H1 (cell line): ENCODE measurements around the gene TSC1. TPM values are rescaled to one million over a fixed set of nuclear protein-coding genes. Genes with fewer than 3 reads are reported as not detected.

Source experiments
- CTCF ChIA-PET: fragments of 300-600 bp; sonication (Branson Sonifier 250); formaldehyde crosslinking; loops from one replicate; lab custom pipeline; 2021; ENCODE audit not compliant: partially characterized antibody; lab: Charles Lee
- POLR2A ChIA-PET: fragments of 300-600 bp; sonication (Branson Sonifier 250); formaldehyde crosslinking; loops from one replicate; lab custom pipeline; 2021; ENCODE audit warnings: inconsistent platforms; ENCODE audit not compliant: partially characterized antibody; lab: Charles Lee
- DNase-seq, 2 experiments: peaks; one replicate each; pipeline versions ENCODE4 v3.0.0 to v3.0.0-alpha.2; 2010 to 2022; ENCODE audit warnings: low spot score in 2 of 2, low read depth in 1 of 2, mixed read lengths in 1 of 2
- FAIRE-seq: peaks from 2 replicates; lab custom pipeline; 2011; peaks lifted over from hg19 to GRCh38; lab: Jason Lieb, UNC
- H2AFZ ChIP-seq: 2 replicates; pipeline ENCODE4 v1.8.1; 2012; ENCODE audit warnings: low read length, inconsistent platforms
- H2AK5ac ChIP-seq: 2 replicates; pipeline ENCODE4 v1.6.1; 2013; ENCODE audit warnings: low read depth, low read length
- H2BK120ac ChIP-seq: replicated peaks from 2 replicates; pipeline ENCODE3; 2013; ENCODE audit warnings: low read depth, low read length, inconsistent platforms
- H2BK12ac ChIP-seq: 2 replicates; pipeline ENCODE4 v1.6.1; 2013; ENCODE audit warnings: low read depth, low read length
- H2BK15ac ChIP-seq: 2 replicates; pipeline ENCODE4 v1.6.1; 2013; ENCODE audit warnings: low read length
- H2BK20ac ChIP-seq: 2 replicates; pipeline ENCODE4 v1.6.1; 2013; ENCODE audit warnings: low read length
- H2BK5ac ChIP-seq: 2 replicates; pipeline ENCODE4 v1.6.1; 2013; ENCODE audit warnings: low read depth, low read length
- H3K14ac ChIP-seq: 2 replicates; pipeline ENCODE4 v1.6.1; 2013; ENCODE audit warnings: inconsistent platforms; ENCODE audit not compliant: insufficient read length
- H3K18ac ChIP-seq: 2 replicates; pipeline ENCODE4 v1.6.1; 2013; ENCODE audit warnings: low read length; ENCODE audit errors: extremely low read depth
- H3K23ac ChIP-seq: 2 replicates; pipeline ENCODE4 v1.6.1; 2013; ENCODE audit warnings: inconsistent platforms; ENCODE audit not compliant: insufficient read length
- H3K23me2 ChIP-seq: 2 replicates; pipeline ENCODE4 v1.6.1; 2013; ENCODE audit warnings: low read depth, low read length
- H3K27ac ChIP-seq: 2 replicates; pipeline ENCODE4 v1.6.1; 2011; ENCODE audit warnings: low read depth, low read length, inconsistent platforms
- H3K27me3 ChIP-seq, 4 experiments: replicated peaks in 1 of 4; 1 replicate in 1 of 4; 2 replicates in 3 of 4; pipeline versions ENCODE4 v1.6.1 to v1.8.1; 2011 to 2013; ENCODE audit warnings: low read length in 3 of 4, mild to moderate bottlenecking in 3 of 4, inconsistent platforms in 2 of 4, mixed read lengths in 2 of 4, moderate library complexity in 1 of 4; ENCODE audit not compliant: control insufficient read depth in 3 of 4, insufficient read depth in 3 of 4; ENCODE audit errors: extremely low read depth in 1 of 4
- H3K36me3 ChIP-seq, 4 experiments: 2 replicates each; pipeline versions ENCODE4 v1.6.1 to v1.8.1; 2011 to 2013; ENCODE audit warnings: mild to moderate bottlenecking in 4 of 4, low read length in 3 of 4, moderate library complexity in 2 of 4, control low read depth in 1 of 4, inconsistent platforms in 1 of 4; ENCODE audit not compliant: insufficient read depth in 4 of 4, control insufficient read depth in 2 of 4
- H3K4ac ChIP-seq: replicated peaks from 2 replicates; pipeline ENCODE3; 2013; ENCODE audit warnings: low read length, low read depth, mixed read lengths, inconsistent platforms; ENCODE audit not compliant: insufficient read length
- H3K4me1 ChIP-seq, 4 experiments: replicated peaks in 1 of 4; 1 replicate in 1 of 4; 2 replicates in 3 of 4; pipeline versions ENCODE4 v1.6.1 to v1.8.1; 2011 to 2013; ENCODE audit warnings: low read length in 3 of 4, inconsistent platforms in 2 of 4, mixed read lengths in 1 of 4; ENCODE audit not compliant: insufficient read depth in 4 of 4, control insufficient read depth in 3 of 4
- H3K4me2 ChIP-seq, 2 experiments: 2 replicates each; pipeline versions ENCODE4 v1.6.1 to v1.8.1; 2011 to 2013; ENCODE audit warnings: low read depth in 2 of 2, low read length in 2 of 2, control low read depth in 1 of 2, inconsistent platforms in 1 of 2, mild to moderate bottlenecking in 1 of 2; ENCODE audit not compliant: insufficient read depth in 1 of 2
- H3K4me3 ChIP-seq, 4 experiments: fragments of 200-600, 300-600 bp in 1 of 4; sonication (generic), shearing (Covaris generic), sonication (Bioruptor Twin) in 1 of 4; 2 replicates each; pipeline versions ENCODE4 v1.5.1 to v1.8.1; 2011 to 2016; ENCODE audit warnings: low read length in 4 of 4, low read depth in 3 of 4, control low read depth in 2 of 4, inconsistent platforms in 2 of 4, mild to moderate bottlenecking in 2 of 4, mixed read lengths in 1 of 4, moderate library complexity in 1 of 4; ENCODE audit not compliant: insufficient read depth in 2 of 4; ENCODE audit errors: extremely low read depth in 1 of 4
- H3K56ac ChIP-seq: replicated peaks from 2 replicates; pipeline ENCODE3; 2013; ENCODE audit warnings: low read depth, mild to moderate bottlenecking, mixed read lengths, low read length, inconsistent platforms; ENCODE audit not compliant: insufficient read length
- H3K79me1 ChIP-seq: 2 replicates; pipeline ENCODE4 v1.6.1; 2013; ENCODE audit warnings: low read depth, low read length, control low read depth
- H3K79me2 ChIP-seq, 2 experiments: 2 replicates each; pipeline versions ENCODE4 v1.6.1 to v1.8.1; 2012 to 2013; ENCODE audit warnings: low read length in 2 of 2, mild to moderate bottlenecking in 2 of 2, inconsistent platforms in 1 of 2; ENCODE audit not compliant: insufficient read depth in 2 of 2, control insufficient read depth in 1 of 2
- H3K9ac ChIP-seq, 4 experiments: replicated peaks in 1 of 4; 1 replicate in 1 of 4; 2 replicates in 3 of 4; pipeline versions ENCODE4 v1.6.1 to v1.8.1; 2011 to 2013; ENCODE audit warnings: low read depth in 3 of 4, low read length in 3 of 4, control low read depth in 2 of 4, mild to moderate bottlenecking in 2 of 4, moderate library complexity in 2 of 4, inconsistent platforms in 1 of 4; ENCODE audit errors: extremely low read depth in 1 of 4
- H3K9me3 ChIP-seq, 2 experiments: 2 replicates each; pipeline versions ENCODE4 v1.6.1 to v1.8.1; 2012 to 2013; ENCODE audit warnings: mild to moderate bottlenecking in 2 of 2, moderate library complexity in 2 of 2, control low read depth in 1 of 2, inconsistent platforms in 1 of 2, low read depth in 1 of 2, low read length in 1 of 2, mixed read lengths in 1 of 2; ENCODE audit not compliant: insufficient read depth in 2 of 2
- H4K20me1 ChIP-seq, 2 experiments: replicated peaks in 1 of 2; 2 replicates each; pipeline versions ENCODE3 to v1.8.1; 2011 to 2013; ENCODE audit warnings: inconsistent platforms in 2 of 2, low read length in 2 of 2, mild to moderate bottlenecking in 1 of 2; ENCODE audit not compliant: insufficient read depth in 2 of 2, control insufficient read depth in 1 of 2
- H4K5ac ChIP-seq: 2 replicates; pipeline ENCODE4 v1.6.1; 2013; ENCODE audit warnings: low read length, low read depth, mixed read lengths, inconsistent platforms; ENCODE audit not compliant: insufficient read length
- H4K8ac ChIP-seq: 2 replicates; pipeline ENCODE4 v1.8.0; 2013; ENCODE audit warnings: mild to moderate bottlenecking, moderate library complexity, low read length, inconsistent platforms; ENCODE audit not compliant: insufficient read depth; ENCODE audit errors: extremely low read depth
- H4K91ac ChIP-seq: replicated peaks from 2 replicates; pipeline ENCODE3; 2013; ENCODE audit warnings: low read length, mixed read lengths, inconsistent platforms; ENCODE audit not compliant: insufficient read length
- ATF2 ChIP-seq: IDR thresholded peaks from 2 replicates; pipeline ENCODE4 v1.6.1; 2012; ENCODE audit warnings: low read length, inconsistent platforms
- ATF3 ChIP-seq: IDR thresholded peaks from 2 replicates; pipeline ENCODE4 v1.6.1; 2011; ENCODE audit warnings: low read depth, mild to moderate bottlenecking, low read length; ENCODE audit not compliant: insufficient read depth
- CHD2 ChIP-seq: IDR thresholded peaks from 2 replicates; pipeline ENCODE4 v1.6.1; 2012; ENCODE audit warnings: low read length, improper control_type of control experiment
- CTBP2 ChIP-seq: IDR thresholded peaks from 2 replicates; pipeline ENCODE4 v1.7.0; 2011; ENCODE audit warnings: borderline replicate concordance, mild to moderate bottlenecking, moderate library complexity, mixed read lengths, low read length; ENCODE audit not compliant: insufficient read depth, insufficient read length
- EGR1 ChIP-seq: IDR thresholded peaks from 2 replicates; pipeline ENCODE4 v1.6.1; 2011; ENCODE audit warnings: low read depth, low read length, borderline replicate concordance
- GABPA ChIP-seq: IDR thresholded peaks from 2 replicates; pipeline ENCODE4 v1.6.1; 2011; ENCODE audit warnings: mild to moderate bottlenecking, low read length, moderate library complexity, borderline replicate concordance; ENCODE audit not compliant: insufficient read depth
- KDM5A ChIP-seq: fragments of 200-600 bp; IDR thresholded peaks from 2 replicates; pipeline ENCODE4 v1.7.1; 2012; ENCODE audit warnings: mild to moderate bottlenecking, low read length, inconsistent platforms, mixed read lengths
- MAFK ChIP-seq: IDR thresholded peaks from 2 replicates; pipeline ENCODE4 v1.6.1; 2012; ENCODE audit warnings: low read depth, mild to moderate bottlenecking, improper control_type of control experiment, low read length
- RXRA ChIP-seq: IDR thresholded peaks from 2 replicates; pipeline ENCODE4 v1.6.1; 2011; ENCODE audit warnings: low read depth, mild to moderate bottlenecking, low read length, moderate library complexity; ENCODE audit not compliant: insufficient read depth
- SP4 ChIP-seq: IDR thresholded peaks from 2 replicates; pipeline ENCODE4 v1.6.1; 2012; ENCODE audit warnings: low read length, inconsistent platforms
- SUZ12 ChIP-seq: fragments of 200-600 bp; sonication (generic); IDR thresholded peaks from 2 replicates; pipeline ENCODE4 v1.6.1; 2012; ENCODE audit warnings: mild to moderate bottlenecking, inconsistent platforms, low read length, moderate library complexity, mixed read lengths
- YY1 ChIP-seq: IDR thresholded peaks from 2 replicates; pipeline ENCODE4 v1.6.1; 2011; ENCODE audit warnings: low read depth, mild to moderate bottlenecking, low read length
- WGBS, 2 experiments: shearing (Covaris generic) in 1 of 2; methylation state at CpG; one replicate each; pipeline versions ENCODE4 v1.1.6 to v1.1.7; 2013 to 2015; ENCODE audit warnings: low lambda C conversion rate in 2 of 2, mixed read lengths in 2 of 2, inconsistent platforms in 1 of 2, low coverage in 1 of 2, missing lambda C conversion rate in 1 of 2; ENCODE audit not compliant: insufficient replicate concordance in 2 of 2, insufficient coverage in 1 of 2, insufficient read length in 1 of 2; ENCODE audit errors: extremely low coverage in 1 of 2, missing lambda C conversion rate in 1 of 2; 5-methylcytosine and 5-hydroxymethylcytosine counted together
- polyA plus RNA-seq, 7 experiments: library from polyadenylated mRNA; depleted of rRNA in 3 of 7; stranded (reverse) in 5 of 7; unstranded in 2 of 7; fragments of >200 nt in 5 of 7; fragments of 200-250 nt in 2 of 7; gene quantifications; 1 replicate in 5 of 7; 2 replicates in 1 of 7; 4 replicates in 1 of 7; pipeline versions ENCODE4 v1.2.1 to v1.2.3, GENCODE V29; 2011 to 2013; ENCODE audit warnings: missing spikeins in 2 of 7, mixed read lengths in 2 of 7
- total RNA-seq: library from RNA; stranded (reverse); fragmentation: NEBNext Ultra II Directional; extraction: Animal tissue kit (Norgen Biotek cat#: 25700); gene quantifications from 2 replicates; pipeline ENCODE4 v1.2.1, GENCODE V29; 2021

The TSC1 gene
- total and polyA plus RNA-seq, 2 of the 8 experiments (the other 6 are each of a cell fraction or from before 2014, with no cell fraction given): 37.2 to 46.0 TPM

GRCh38 chr9:132947756-132948155, 3.3 kb upstream of the TSC1 start:
- Histone ChIP-seq H3K18ac (no peak overlapping the region), H3K36me3 (no peaks in the 10 kb centered on the region), H3K14ac (no peak overlapping the region), H3K4me1 (peaks cover 2 to 10% (median 7%) of the 10 kb centered on the region in 4 experiments), H2BK15ac (no peak overlapping the region), H4K5ac (no peak overlapping the region), H3K56ac (no peak overlapping the region), H3K9ac (no peak overlapping the region), H3K4ac (no peak overlapping the region), H3K27ac (no peak overlapping the region), H3K23ac (no peak overlapping the region), H2BK12ac (no peak overlapping the region), H2BK5ac (no peak overlapping the region), H4K8ac (no peak overlapping the region), H3K79me1 (peaks cover under 1% of the 10 kb centered on the region), H3K9me3 (no peaks in the 10 kb centered on the region), H3K4me3 (no peak overlapping the region), H3K79me2 (peaks cover 6 to 14% of the 10 kb centered on the region in 2 experiments), H3K27me3 (no peaks in the 10 kb centered on the region), H2BK20ac (no peak overlapping the region), H2BK120ac (no peak overlapping the region), H3K4me2 (no peak overlapping the region), H3K23me2 (peaks cover 7% of the 10 kb centered on the region; the same call in 1 of the 2 replicates), H4K91ac (no peak overlapping the region), H2AFZ (no peak overlapping the region), H2AK5ac (no peak overlapping the region), H4K20me1 (no peaks in the 10 kb centered on the region)
- WGBS, 2 experiments: 84% methylated on average over 8 of the region's 8 CpGs; no CpG with 5 or more reads in 1 of the 2 experiments
- CTCF ChIA-PET: interaction anchor here (0.6 to 1.4 kb wide), 4 partner anchors 24 to 105 kb away, joined by 3 to 8 read pairs (median 3); no protein-coding TSS in a partner anchor
- POLR2A ChIA-PET: interaction anchor here (0.6 kb wide), 1 partner anchor 24 kb away, joined by 3 read pairs; no protein-coding TSS in a partner anchor
- DNase-seq (no peak), FAIRE-seq (no peak)
- TF ChIP-seq YY1: no peak
- no peak for TF ChIP-seq EGR1
- no peak for TF ChIP-seq SP4
- no peak for TF ChIP-seq CTBP2
- TF ChIP-seq CHD2: no peak
- TF ChIP-seq KDM5A: no peak
- no peak for TF ChIP-seq SUZ12
- no peak for TF ChIP-seq ATF3
- TF ChIP-seq GABPA: no peak
- no peak for TF ChIP-seq MAFK
- no peak for TF ChIP-seq RXRA
- no peak for TF ChIP-seq ATF2
